Keratinocyte (primary cell): ENCODE data around the gene ADARB2.

Experiments
- EZH2 ChIP-seq: IDR thresholded peaks from one replicate; pipeline ENCODE4 v1.6.1; 2012; ENCODE audit warnings: inconsistent platforms, mild to moderate bottlenecking, low read length, moderate library complexity
- TF ChIP-seq, protein P1 (sequence below), 3 experiments: IDR thresholded peaks in 1 of 3; conservative IDR thresholded peaks in 1 of 3; optimal IDR thresholded peaks in 1 of 3; 2 replicates in 2 of 3; 3 replicates in 1 of 3; pipeline versions ENCODE3 to v1.5.1; 2011; ENCODE audit warnings: low read length in 3 of 3, mild to moderate bottlenecking in 3 of 3, moderate library complexity in 2 of 3, control low read depth in 1 of 3, inconsistent platforms in 1 of 3; ENCODE audit not compliant: insufficient read depth in 2 of 3; ENCODE audit errors: extremely low read depth in 1 of 3

DNA sequence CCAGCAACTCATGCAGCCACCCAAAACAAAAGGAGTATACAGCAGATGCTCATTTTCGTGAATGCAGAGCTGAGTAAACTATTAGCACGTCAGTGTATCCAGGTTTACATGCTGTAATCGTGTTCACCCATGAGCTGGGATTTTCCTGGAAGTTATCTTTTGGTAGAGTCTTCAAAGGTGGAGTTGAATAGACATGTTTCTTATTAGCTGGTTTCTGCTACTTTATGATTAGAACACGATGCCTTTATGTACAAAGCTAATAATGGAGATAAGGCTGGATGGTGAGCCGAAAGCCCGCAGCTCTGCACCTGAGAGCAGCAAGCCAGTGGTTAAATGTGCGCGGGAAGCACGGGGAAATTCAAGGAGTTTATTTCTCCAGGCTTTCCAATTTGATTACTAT is 123.8 kb downstream of the ADARB2 start:
- TF ChIP-seq, protein P1, sequence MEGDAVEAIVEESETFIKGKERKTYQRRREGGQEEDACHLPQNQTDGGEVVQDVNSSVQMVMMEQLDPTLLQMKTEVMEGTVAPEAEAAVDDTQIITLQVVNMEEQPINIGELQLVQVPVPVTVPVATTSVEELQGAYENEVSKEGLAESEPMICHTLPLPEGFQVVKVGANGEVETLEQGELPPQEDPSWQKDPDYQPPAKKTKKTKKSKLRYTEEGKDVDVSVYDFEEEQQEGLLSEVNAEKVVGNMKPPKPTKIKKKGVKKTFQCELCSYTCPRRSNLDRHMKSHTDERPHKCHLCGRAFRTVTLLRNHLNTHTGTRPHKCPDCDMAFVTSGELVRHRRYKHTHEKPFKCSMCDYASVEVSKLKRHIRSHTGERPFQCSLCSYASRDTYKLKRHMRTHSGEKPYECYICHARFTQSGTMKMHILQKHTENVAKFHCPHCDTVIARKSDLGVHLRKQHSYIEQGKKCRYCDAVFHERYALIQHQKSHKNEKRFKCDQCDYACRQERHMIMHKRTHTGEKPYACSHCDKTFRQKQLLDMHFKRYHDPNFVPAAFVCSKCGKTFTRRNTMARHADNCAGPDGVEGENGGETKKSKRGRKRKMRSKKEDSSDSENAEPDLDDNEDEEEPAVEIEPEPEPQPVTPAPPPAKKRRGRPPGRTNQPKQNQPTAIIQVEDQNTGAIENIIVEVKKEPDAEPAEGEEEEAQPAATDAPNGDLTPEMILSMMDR (optimal IDR thresholded peaks at IDR 0.05 in 1 of 3, IDR thresholded peaks at IDR 0.05 in 1 of 3, conservative IDR thresholded peaks at IDR 0.05 in 1 of 3; ENCODE audit: extremely low read depth in 1 of 3, insufficient read depth in 2 of 3, low read length in 3 of 3), result no peak
- TF ChIP-seq EZH2, result no peak
